Measurements from ENCODE around the gene MACROD2. TPM values are rescaled to one million over a fixed set of nuclear protein-coding genes. Genes with fewer than 3 reads are reported as not detected.

MACROD2 gene
- total RNA-seq, 1 experiment from 2014 or later, result 3.7 TPM

GRCh38 chr20:14062786-14063185 lies 67.5 kb downstream of the MACROD2 start:
- H3K4me2 ChIP-seq (ENCODE audit: low read length), result no peak overlapping the region
- H3K27ac ChIP-seq (ENCODE audit: low read depth, low read length), result no peak overlapping the region
- no peaks in the 10 kb centered on the region for H3K9me2 ChIP-seq (ENCODE audit: insufficient read depth)
- ChIA-PET RAD21 (ENCODE audit: low non-redundant PET in 1 of 2, low total read pairs in 2 of 2, uncharacterized antibody in 2 of 2, unreplicated experiment in 2 of 2) (no interaction called here), CTCF (no interaction called here), POLR2A (no interaction called here)
- no peaks in the 10 kb centered on the region for H3K9me3 ChIP-seq (ENCODE audit: control insufficient read depth in 1 of 2, insufficient read depth in 1 of 2, low read depth in 1 of 2, low read length in 2 of 2)
- no peaks in the 10 kb centered on the region; a peak in 1 of 4 replicates for H3K4me1 ChIP-seq (ENCODE audit: control insufficient read depth in 1 of 2, insufficient read depth in 2 of 2, low read length in 2 of 2)
- intact Hi-C loops (cut with micrococcal nuclease), result no loop called here
- no peak overlapping the region for H3K9ac ChIP-seq (ENCODE audit: low read length)
- TF ChIP-seq SP1 (IDR thresholded peaks at IDR 0.05; ENCODE audit: low read depth) (no peak), ZBTB33 (IDR thresholded peaks at IDR 0.05; ENCODE audit: extremely low read depth, insufficient replicate concordance, low read length) (no peak), YY1 (IDR thresholded peaks at IDR 0.05; ENCODE audit: extremely low read depth, insufficient replicate concordance, low read depth, low read length) (no peak), SRF (IDR thresholded peaks at IDR 0.05; ENCODE audit: low read depth) (no peak), ZFX (IDR thresholded peaks at IDR 0.05) (no peak), CBX3 (IDR thresholded peaks at IDR 0.05; ENCODE audit: low read depth) (no peak), ZNF274 (IDR thresholded peaks at IDR 0.05; ENCODE audit: low read depth, low read length) (no peak), EGR1 (IDR thresholded peaks at IDR 0.05; ENCODE audit: low read depth) (no peak), RAD21 (IDR thresholded peaks at IDR 0.05; ENCODE audit: low read depth) (no peak), ATF3 (IDR thresholded peaks at IDR 0.05) (no peak), POLR2AphosphoS5 (IDR thresholded peaks at IDR 0.05; ENCODE audit: low read depth, low read length) (no peak), CTCF (IDR thresholded peaks at IDR 0.05 in 2 of 3, conservative IDR thresholded peaks at IDR 0.05 in 1 of 3; ENCODE audit: borderline replicate concordance in 1 of 3, insufficient read depth in 1 of 3, low read depth in 2 of 3, low read length in 2 of 3) (no peak), EZH2phosphoT487 (IDR thresholded peaks at IDR 0.05; ENCODE audit: borderline replicate concordance) (no peak), SIN3A (IDR thresholded peaks at IDR 0.05; ENCODE audit: low read depth) (no peak), REST (IDR thresholded peaks at IDR 0.05; ENCODE audit: low read depth) (no peak), TCF7L2 (IDR thresholded peaks at IDR 0.05; ENCODE audit: borderline replicate concordance, extremely low read depth, insufficient read depth, insufficient read length) (no peak), EZH2 (IDR thresholded peaks at IDR 0.05) (no peak)
- H3K27me3 ChIP-seq (ENCODE audit: insufficient read depth, low read length), result no peaks in the 10 kb centered on the region
- no peak overlapping the region for H2AFZ ChIP-seq (ENCODE audit: low read depth, low read length, poor library complexity, severe bottlenecking)
- no peaks in the 10 kb centered on the region for H3K36me3 ChIP-seq (ENCODE audit: control insufficient read depth in 1 of 2, insufficient read depth in 2 of 2, low read length in 2 of 2)
- DNase-seq (ENCODE audit: low read depth, low spot score), result no peak
- no peaks in the 10 kb centered on the region for H4K20me1 ChIP-seq (ENCODE audit: insufficient read depth)
- H3K79me2 ChIP-seq (ENCODE audit: insufficient read depth, low read length), result no peaks in the 10 kb centered on the region
- ATAC-seq, result no peak
- no peak overlapping the region for H3K4me3 ChIP-seq (replicated peaks in 1 of 2; ENCODE audit: low read depth in 1 of 2, low read length in 2 of 2)
- no TSS peak for BruUV-seq (replicated peaks)

Measured in HCT116 (cell line).